SK-N-SH treated with all-trans-retinoic acid at 6 μM for 48 hours (cell line): ENCODE measurements around the gene LYRM4.

ENCODE experiments used
- ATAC-seq: fragments of 200-7000 bp; cut with Tn5 transposase; 3 replicates; pipeline ENCODE4 v1.9.1; 2020; ENCODE audit warnings: mild to moderate bottlenecking, moderate library complexity
- ARNTL ChIP-seq: fragments of 450-650 bp; formaldehyde crosslinking; IDR thresholded peaks from 2 replicates; pipeline ENCODE4 v1.5.0; 2020; ENCODE audit warnings: low read depth, mild to moderate bottlenecking, moderate library complexity, borderline replicate concordance
- BACH2 ChIP-seq: fragments of 250-450 bp; sonication (Bioruptor Pico); IDR thresholded peaks from 2 replicates; pipeline ENCODE4 v1.9.0; 2021; ENCODE audit warnings: mild to moderate bottlenecking, borderline replicate concordance
- CSDC2 ChIP-seq: fragments of 250-450 bp; sonication (Bioruptor Pico); IDR thresholded peaks from 2 replicates; pipeline ENCODE4 v1.5.0; 2020; ENCODE audit warnings: mild to moderate bottlenecking, moderate library complexity
- GLIS3 ChIP-seq: fragments of 250-450 bp; sonication (Bioruptor Pico); IDR thresholded peaks from 2 replicates; pipeline ENCODE4 v1.5.0; 2020; ENCODE audit warnings: mild to moderate bottlenecking, moderate library complexity
- ISL1 ChIP-seq: fragments of 250-450 bp; sonication (Bioruptor Pico); IDR thresholded peaks from 2 replicates; pipeline ENCODE4 v2.1.2; 2022; ENCODE audit warnings: mild to moderate bottlenecking, moderate library complexity
- OSR1 ChIP-seq: fragments of 250-450 bp; sonication (Bioruptor Pico); IDR thresholded peaks from 2 replicates; pipeline ENCODE4 v1.8.0; 2022; ENCODE audit warnings: moderate library complexity, mild to moderate bottlenecking, inconsistent platforms
- POU6F1 ChIP-seq: fragments of 250-450 bp; sonication (Bioruptor Pico); IDR thresholded peaks from 2 replicates; pipeline ENCODE4 v1.8.0; 2021; ENCODE audit warnings: low read depth, mild to moderate bottlenecking, moderate library complexity, borderline replicate concordance
- PPARA ChIP-seq: fragments of 250-450 bp; sonication (Bioruptor Pico); IDR thresholded peaks from 2 replicates; pipeline ENCODE4 v1.5.0; 2020; ENCODE audit warnings: mild to moderate bottlenecking, borderline replicate concordance
- RARB ChIP-seq: fragments of 250-450 bp; sonication (Bioruptor Pico); IDR thresholded peaks from 2 replicates; pipeline ENCODE4 v1.8.0; 2021; ENCODE audit warnings: mild to moderate bottlenecking, moderate library complexity
- SNAI2 ChIP-seq: fragments of 250-450 bp; sonication (Bioruptor Pico); IDR thresholded peaks from 2 replicates; pipeline ENCODE4 v1.5.0; 2020; ENCODE audit warnings: mild to moderate bottlenecking, moderate library complexity
- TCF4 ChIP-seq: fragments of 250-450 bp; sonication (Bioruptor Pico); IDR thresholded peaks from 2 replicates; pipeline ENCODE4 v1.8.0; 2021; ENCODE audit warnings: mild to moderate bottlenecking, moderate library complexity, borderline replicate concordance
- TOX ChIP-seq: fragments of 250-450 bp; sonication (Bioruptor Pico); IDR thresholded peaks from 2 replicates; pipeline ENCODE4 v1.8.0; 2021; ENCODE audit warnings: mild to moderate bottlenecking, moderate library complexity, borderline replicate concordance
- TSHZ2 ChIP-seq: fragments of 250-450 bp; sonication (Bioruptor Pico); IDR thresholded peaks from 2 replicates; pipeline ENCODE4 v1.5.0; 2020; ENCODE audit warnings: mild to moderate bottlenecking, moderate library complexity
- ZFP3 ChIP-seq: fragments of 250-450 bp; sonication (Bioruptor Pico); IDR thresholded peaks from 2 replicates; pipeline ENCODE4 v1.5.0; 2020; ENCODE audit warnings: mild to moderate bottlenecking, moderate library complexity
- ZFP30 ChIP-seq: fragments of 450-650 bp; formaldehyde crosslinking; IDR thresholded peaks from 2 replicates; pipeline ENCODE4 v1.5.0; 2022; ENCODE audit warnings: mild to moderate bottlenecking, moderate library complexity
- ZNF565 ChIP-seq: fragments of 450-650 bp; formaldehyde crosslinking; conservative IDR thresholded peaks from 2 replicates; pipeline ENCODE4 v1.5.0; 2020; ENCODE audit warnings: low read depth, mild to moderate bottlenecking, moderate library complexity
- ZNF70 ChIP-seq: fragments of 450-650 bp; formaldehyde crosslinking; IDR thresholded peaks from 2 replicates; pipeline ENCODE4 v1.5.0; 2020; ENCODE audit warnings: mild to moderate bottlenecking, moderate library complexity
- ZNF8 ChIP-seq: fragments of 450-650 bp; formaldehyde crosslinking; IDR thresholded peaks from 2 replicates; pipeline ENCODE4 v1.5.0; 2020; ENCODE audit warnings: mild to moderate bottlenecking, moderate library complexity
- TF ChIP-seq, protein P1 (sequence below): fragments of 250-450 bp; sonication (Bioruptor Pico); IDR thresholded peaks from 2 replicates; pipeline ENCODE4 v1.5.1; 2020; ENCODE audit warnings: low read depth, mild to moderate bottlenecking, moderate library complexity
- TF ChIP-seq, protein P2 (sequence below): fragments of 250-450 bp; sonication (Bioruptor Pico); IDR thresholded peaks from 2 replicates; pipeline ENCODE4 v1.5.1; 2021; ENCODE audit warnings: mild to moderate bottlenecking, moderate library complexity

LYRM4 gene

GRCh38 chr6:5173810-5174209 lies 86.9 kb downstream of the LYRM4 start:
- TF ChIP-seq POU6F1 (CRISPR knock-in tag): no peak
- no peak for TF ChIP-seq TOX (CRISPR knock-in tag)
- TF ChIP-seq GLIS3 (CRISPR knock-in tag): no peak
- TF ChIP-seq ZNF565 (CRISPR knock-in tag): no peak
- no peak for TF ChIP-seq ISL1 (CRISPR knock-in tag)
- no peak for TF ChIP-seq ZFP3
- TF ChIP-seq ZFP30: no peak
- no peak for TF ChIP-seq ARNTL (CRISPR knock-in tag)
- no peak for TF ChIP-seq BACH2
- TF ChIP-seq, all 23 proteins: peak for 0
- ATAC-seq: peak; percentile 31; the same call in 1 of the 3 replicates

GRCh38 chr6:5172897-5173474 lies 87.8 kb downstream of the LYRM4 start:
- TF ChIP-seq OSR1 (CRISPR knock-in tag) (no peak), ISL1 (CRISPR knock-in tag) (peak; percentile 11; the same call in 1 of the 2 replicates), ZFP3 (no peak), ZNF565 (CRISPR knock-in tag) (no peak), SNAI2 (CRISPR knock-in tag) (no peak), TSHZ2 (no peak)
- TF ChIP-seq, protein P1, sequence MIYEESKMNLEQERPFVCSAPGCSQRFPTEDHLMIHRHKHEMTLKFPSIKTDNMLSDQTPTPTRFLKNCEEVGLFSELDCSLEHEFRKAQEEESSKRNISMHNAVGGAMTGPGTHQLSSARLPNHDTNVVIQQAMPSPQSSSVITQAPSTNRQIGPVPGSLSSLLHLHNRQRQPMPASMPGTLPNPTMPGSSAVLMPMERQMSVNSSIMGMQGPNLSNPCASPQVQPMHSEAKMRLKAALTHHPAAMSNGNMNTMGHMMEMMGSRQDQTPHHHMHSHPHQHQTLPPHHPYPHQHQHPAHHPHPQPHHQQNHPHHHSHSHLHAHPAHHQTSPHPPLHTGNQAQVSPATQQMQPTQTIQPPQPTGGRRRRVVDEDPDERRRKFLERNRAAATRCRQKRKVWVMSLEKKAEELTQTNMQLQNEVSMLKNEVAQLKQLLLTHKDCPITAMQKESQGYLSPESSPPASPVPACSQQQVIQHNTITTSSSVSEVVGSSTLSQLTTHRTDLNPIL: no peak
- TF ChIP-seq, protein P2, sequence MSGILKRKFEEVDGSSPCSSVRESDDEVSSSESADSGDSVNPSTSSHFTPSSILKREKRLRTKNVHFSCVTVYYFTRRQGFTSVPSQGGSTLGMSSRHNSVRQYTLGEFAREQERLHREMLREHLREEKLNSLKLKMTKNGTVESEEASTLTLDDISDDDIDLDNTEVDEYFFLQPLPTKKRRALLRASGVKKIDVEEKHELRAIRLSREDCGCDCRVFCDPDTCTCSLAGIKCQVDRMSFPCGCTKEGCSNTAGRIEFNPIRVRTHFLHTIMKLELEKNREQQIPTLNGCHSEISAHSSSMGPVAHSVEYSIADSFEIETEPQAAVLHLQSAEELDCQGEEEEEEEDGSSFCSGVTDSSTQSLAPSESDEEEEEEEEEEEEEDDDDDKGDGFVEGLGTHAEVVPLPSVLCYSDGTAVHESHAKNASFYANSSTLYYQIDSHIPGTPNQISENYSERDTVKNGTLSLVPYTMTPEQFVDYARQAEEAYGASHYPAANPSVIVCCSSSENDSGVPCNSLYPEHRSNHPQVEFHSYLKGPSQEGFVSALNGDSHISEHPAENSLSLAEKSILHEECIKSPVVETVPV (CRISPR knock-in tag): no peak
- peak; percentile 76 for ATAC-seq

- TF ChIP-seq POU6F1 (CRISPR knock-in tag) (no peak), CSDC2 (no peak), ZNF8 (no peak), ZNF70 (CRISPR knock-in tag) (no peak), PPARA (CRISPR knock-in tag) (no peak), TCF4 (CRISPR knock-in tag) (no peak), ZNF565 (CRISPR knock-in tag) (no peak), RARB (CRISPR knock-in tag) (no peak), ZFP3 (no peak), TOX (CRISPR knock-in tag) (no peak)
- TF ChIP-seq, protein P2 (CRISPR knock-in tag): no peak
- TF ChIP-seq, protein P1: no peak
- TF ChIP-seq, all 23 proteins: peak for 0
- ATAC-seq: no peak
These were observed 88.6 kb downstream of the LYRM4 start for GRCh38 chr6:5172041-5172653.
